Stimulated activated naive CD4-positive, alpha-beta T cell (primary cell): ENCODE measurements around the gene CHRNA3.

ENCODE experiments used
- DNase-seq, 6 experiments: peaks; one replicate each; lab custom pipeline; 2025; lab: John Stamatoyannopoulos, UW

The CHRNA3 gene

GRCh38 chr15:78620527-78621421 lies at the start of gene CHRNA3:
Gene CHRNA3, minus strand, starts transcription at chr15:78620996. Its CDS starts 202 bp downstream, at chr15:78620794.
- DNase-seq = no peak

- DNase-seq = no peak
Measured at GRCh38 chr15:78668987-78669386, 48.2 kb upstream of the CHRNA3 start.

GRCh38 chr15:78667578-78668236 lies 46.9 kb upstream of the CHRNA3 start:
- no peak for DNase-seq

GRCh38 chr15:78666010-78666409 lies 45.2 kb upstream of the CHRNA3 start:
- DNase-seq = no peak

- DNase-seq = no peak
Measured at GRCh38 chr15:78663703-78664102, 42.9 kb upstream of the CHRNA3 start.

- no peak for DNase-seq
Measured at GRCh38 chr15:78662028-78662427, 41.2 kb upstream of the CHRNA3 start.

GRCh38 chr15:78661001-78661400 lies 40.2 kb upstream of the CHRNA3 start:
- no peak for DNase-seq

GRCh38 chr15:78660584-78660983 lies 39.8 kb upstream of the CHRNA3 start:
- no peak for DNase-seq

GRCh38 chr15:78658823-78659222 lies 38.0 kb upstream of the CHRNA3 start:
- DNase-seq = no peak

- no peak for DNase-seq
Measured at GRCh38 chr15:78654272-78654671, 33.5 kb upstream of the CHRNA3 start.

GRCh38 chr15:78651930-78652615 lies 31.3 kb upstream of the CHRNA3 start:
- DNase-seq = no peak

- DNase-seq = no peak
Measured at GRCh38 chr15:78651007-78651406, 30.2 kb upstream of the CHRNA3 start.

- no peak for DNase-seq
Measured at GRCh38 chr15:78650022-78650421, 29.2 kb upstream of the CHRNA3 start.

GRCh38 chr15:78645009-78645408 lies 24.2 kb upstream of the CHRNA3 start:
- DNase-seq = no peak

GRCh38 chr15:78642331-78642730 lies 21.5 kb upstream of the CHRNA3 start:
- no peak for DNase-seq

GRCh38 chr15:78641749-78642275 lies 21.0 kb upstream of the CHRNA3 start:
- DNase-seq = no peak

GRCh38 chr15:78641102-78641748 lies 20.4 kb upstream of the CHRNA3 start, which contains the start of gene CHRNB4:
Gene CHRNB4, minus strand, starts transcription at chr15:78641210. Its CDS starts 77 bp downstream, at chr15:78641133.
- peak in 2 of 6 experiments; percentile 5 to 13 for DNase-seq

- no peak for DNase-seq
Measured at GRCh38 chr15:78640527-78641101, 19.8 kb upstream of the CHRNA3 start.

- DNase-seq = peak in 5 of 6 experiments; percentile 2 to 40 (median 14)
Measured at GRCh38 chr15:78638658-78639314, 18.0 kb upstream of the CHRNA3 start.

- no peak for DNase-seq
Measured at GRCh38 chr15:78637776-78638435, 17.1 kb upstream of the CHRNA3 start.
